Glomerular visceral epithelial cell (primary cell): ENCODE measurements around the gene RD3L.

Source experiments
- DNase-seq: peaks from one replicate; pipeline ENCODE4 v3.0.0-alpha.2; 2016; ENCODE audit errors: extremely low spot score

Gene RD3L

DNA sequence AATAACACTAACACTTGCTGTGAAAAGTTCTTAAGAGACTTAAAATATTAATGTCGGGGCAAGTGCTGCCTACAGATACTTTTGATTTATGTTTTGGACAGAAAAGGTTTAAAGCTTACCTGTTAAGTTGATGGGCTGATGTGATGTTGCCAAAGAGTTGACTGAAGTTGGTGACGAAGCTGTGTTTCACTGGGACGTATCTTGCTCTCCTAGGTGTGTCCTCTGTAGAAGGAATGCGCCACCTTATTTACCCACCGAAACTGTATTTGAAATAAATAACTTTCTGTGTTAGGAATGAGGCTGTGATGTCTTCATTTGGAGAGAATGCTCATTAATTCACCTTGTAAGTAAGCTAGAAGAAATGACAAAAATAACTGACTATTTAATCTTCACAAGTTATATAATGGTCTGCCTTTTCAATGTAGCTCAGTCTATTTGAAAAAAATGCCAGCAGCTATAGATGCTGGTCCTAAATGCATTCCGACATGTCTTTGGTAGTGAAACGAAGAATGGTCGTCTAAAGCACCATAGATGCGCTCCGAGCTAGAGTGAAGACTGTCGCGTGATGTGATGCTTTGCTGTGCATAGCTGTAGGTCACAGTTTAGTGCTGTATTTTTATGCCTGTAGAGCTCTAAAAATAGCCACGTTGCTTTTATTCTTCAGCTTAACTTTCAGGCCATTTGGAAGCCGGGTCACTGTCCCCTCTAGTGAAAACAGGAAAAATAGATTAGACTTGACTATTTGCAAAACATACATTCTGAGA is at the start of gene RD3L:
Gene RD3L, minus strand, starts transcription at position 557 of the 764 bp plus-strand sequence. CDS start 834 bp downstream, outside the sequence.
- no peak for DNase-seq

DNA sequence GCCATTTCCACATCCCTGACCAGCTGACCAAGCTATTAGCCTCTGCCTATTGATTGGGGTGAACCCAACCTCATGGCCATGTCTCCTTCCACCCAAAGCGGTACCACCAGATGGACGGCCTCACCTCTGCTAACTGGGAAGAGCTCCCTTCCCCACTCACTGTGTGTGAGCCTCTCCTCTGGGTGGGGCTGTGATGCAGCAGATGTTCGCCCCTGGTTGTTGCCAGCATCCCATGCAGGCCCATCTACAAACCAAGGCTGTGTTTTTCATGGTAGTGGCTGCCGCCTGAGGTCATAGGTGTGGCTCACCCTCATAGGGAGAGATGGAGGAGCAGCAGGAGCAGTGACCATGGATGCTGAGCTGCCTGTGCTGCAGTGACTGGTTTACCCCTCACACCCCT is 47.6 kb upstream of the RD3L start:
- no peak for DNase-seq

DNA sequence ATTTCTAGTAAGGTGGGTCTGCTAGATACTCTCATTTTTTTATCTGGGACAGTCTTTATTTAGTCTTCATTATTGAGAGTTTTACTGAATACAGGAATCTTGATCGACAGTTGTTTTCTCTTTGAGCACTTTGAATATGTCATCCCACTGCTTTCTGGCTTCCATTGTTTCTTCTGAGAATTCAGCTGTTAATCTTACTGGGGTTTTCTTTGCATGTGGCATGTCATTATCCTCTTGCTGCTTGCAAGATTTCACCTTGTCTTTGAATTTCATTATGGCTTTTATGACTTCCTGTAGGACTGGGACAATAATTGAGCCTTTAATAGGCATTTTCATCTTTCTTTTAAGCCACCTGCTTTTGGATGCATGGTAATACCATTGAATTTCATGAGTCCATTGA is 46.7 kb upstream of the RD3L start:
- DNase-seq, result no peak

DNA sequence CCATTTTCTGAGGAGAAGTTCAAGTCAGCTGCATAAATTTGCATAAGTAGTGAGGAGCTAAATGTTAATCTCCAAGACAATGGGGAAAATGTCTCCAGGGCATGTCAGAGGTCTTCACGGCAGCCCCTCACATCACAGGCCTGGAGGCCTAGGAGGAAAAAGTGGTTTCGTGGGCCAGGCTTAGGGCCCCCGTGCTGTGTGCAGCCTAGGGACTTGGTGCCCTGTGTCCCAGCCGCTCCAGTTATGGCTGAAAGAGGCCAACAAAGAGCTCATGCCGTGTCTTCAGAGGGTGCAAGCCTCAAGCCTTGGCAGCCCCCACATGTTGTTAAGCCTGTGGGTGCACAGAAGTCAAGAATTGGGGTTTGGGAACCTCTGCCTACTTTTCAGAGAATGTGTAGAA is 41.9 kb upstream of the RD3L start:
- no peak for DNase-seq

DNA sequence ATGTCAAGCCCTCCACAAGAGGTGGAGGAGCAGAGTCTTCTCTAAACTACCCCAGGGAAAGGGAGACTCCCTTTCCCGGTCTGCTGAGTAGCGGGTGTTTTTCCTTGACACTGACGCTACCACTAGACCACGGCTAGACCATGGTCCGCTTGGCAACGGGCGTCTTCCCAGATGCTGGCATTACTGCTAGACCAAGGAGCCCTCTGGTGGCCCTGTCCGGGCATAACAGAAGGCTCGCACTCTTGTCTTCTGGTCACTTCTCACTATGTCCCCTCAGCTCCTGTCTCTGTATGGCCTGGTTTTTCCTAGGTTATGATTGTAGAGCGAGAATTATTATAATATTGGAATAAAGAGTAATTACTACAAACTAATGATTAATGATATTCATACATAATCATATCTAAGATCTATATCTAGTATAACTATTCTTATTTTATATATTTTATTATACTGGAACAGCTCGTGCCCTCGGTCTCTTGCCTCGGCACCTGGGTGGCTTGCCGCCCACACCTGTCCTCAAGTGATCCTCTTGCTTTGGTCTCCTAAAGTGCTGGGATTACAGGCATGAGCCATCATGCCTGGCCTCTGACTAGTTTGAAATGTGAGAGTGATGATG is 38.4 kb upstream of the RD3L start:
- DNase-seq, result peak; percentile 22

DNA sequence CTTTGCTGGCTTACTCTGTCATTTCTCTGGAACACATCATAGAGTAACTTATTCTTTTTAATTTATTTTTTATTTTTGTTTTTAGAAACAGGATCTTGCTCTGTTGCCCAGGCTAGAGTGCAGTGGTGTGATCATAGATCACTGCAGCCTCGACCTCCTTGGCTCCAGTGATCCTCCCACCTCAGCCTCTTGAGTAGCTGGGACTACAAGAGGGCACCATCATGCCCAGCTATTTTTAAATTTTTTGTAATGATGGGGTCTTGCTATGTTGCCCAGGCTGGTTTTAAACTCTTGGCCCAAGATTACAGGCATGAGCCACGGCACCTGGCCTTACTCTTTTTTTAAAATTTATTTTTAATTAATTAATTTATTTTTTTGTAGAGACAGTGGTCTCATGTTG is 32.2 kb upstream of the RD3L start:
- DNase-seq, result no peak

DNA sequence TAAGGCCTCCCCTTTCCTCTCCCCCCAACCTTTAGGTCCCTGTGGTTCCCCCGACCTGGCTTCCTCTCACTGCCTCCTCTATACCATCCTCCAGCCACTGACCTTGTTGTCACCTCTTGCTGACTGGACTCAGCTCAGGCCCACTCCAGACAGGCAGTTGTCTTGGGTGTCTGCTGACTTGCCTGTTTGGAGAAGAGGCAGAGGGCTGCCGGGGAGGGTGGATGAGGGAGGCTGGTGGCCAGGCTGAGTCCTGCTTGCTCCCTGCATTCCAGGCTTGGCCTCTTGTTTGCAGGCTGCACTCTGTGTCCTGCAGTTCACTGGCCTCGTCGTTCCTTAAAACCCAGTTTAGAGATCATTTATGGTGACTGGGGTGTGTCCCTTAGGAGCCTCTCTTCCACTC is 31.0 kb upstream of the RD3L start:
- no peak for DNase-seq

DNA sequence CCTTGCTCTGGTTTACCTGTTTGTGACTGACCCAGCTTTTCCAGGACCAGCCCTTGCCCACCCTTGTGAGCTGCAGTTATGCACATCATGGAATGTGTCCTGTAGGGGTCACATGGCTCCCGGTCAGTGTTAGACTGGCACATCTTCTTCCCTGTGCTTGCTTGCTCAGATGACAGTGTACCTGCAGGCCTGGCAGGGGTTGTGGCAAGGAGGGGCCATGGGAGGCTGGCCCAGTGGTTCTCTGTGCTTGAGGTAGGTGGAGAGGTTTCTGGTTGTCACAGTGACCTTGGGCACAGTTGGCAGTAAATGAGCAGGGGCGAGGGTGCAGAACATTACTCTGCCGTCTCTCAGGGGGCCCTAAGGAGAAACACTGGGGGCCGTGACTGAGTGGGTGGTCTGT is 27.6 kb upstream of the RD3L start:
- no peak for DNase-seq

DNA sequence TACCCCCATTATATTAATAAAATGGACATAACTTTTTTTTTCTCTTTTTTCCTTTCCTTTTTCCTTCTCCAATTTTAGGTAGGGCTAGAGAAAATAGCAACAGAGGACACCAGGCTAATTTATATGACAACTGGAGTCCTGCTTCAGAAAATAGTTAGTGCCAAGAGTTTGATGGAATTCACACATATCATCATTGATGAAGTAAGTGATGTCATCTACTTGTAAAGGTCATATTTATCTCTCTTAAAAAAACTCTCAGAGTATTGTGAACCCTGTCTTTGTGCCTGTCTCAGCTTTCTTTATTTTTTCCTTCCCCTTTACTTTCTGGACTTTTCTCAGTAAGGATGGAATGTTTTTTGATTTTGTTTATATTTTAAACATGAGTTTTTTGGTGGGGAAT is 24.3 kb upstream of the RD3L start:
- no peak for DNase-seq

DNA sequence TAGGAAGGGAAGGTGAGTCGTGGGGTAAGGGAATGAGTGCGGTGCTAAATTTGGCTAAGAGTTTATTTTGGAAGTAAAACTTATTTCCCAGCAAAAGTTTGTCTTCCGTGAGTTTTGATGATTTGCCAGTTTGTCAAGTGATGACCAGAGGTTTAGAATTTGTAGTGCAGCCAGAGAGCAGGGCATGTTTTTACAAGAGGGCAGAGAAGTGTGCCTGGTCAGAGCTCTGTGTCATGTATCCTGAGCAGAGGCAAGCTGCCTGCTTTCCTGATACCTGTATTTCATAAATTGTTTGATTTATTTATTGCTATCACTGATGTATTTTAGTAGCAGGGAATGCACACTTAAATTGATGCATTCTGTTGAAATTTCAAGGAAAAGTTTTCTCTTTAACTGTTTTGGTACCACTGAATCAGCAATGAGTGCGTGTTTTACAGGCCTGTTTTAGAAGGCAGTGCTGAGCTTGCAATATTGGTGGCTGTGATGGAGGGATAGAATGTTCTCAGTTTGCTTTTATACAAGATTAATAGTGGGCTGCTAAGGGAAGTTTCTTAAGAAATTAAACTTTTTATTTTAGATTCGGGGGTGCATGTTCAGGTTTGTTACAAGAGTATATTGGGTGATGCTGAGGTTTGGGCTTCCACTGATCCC is 19.7 kb upstream of the RD3L start:
- DNase-seq, result no peak

DNA sequence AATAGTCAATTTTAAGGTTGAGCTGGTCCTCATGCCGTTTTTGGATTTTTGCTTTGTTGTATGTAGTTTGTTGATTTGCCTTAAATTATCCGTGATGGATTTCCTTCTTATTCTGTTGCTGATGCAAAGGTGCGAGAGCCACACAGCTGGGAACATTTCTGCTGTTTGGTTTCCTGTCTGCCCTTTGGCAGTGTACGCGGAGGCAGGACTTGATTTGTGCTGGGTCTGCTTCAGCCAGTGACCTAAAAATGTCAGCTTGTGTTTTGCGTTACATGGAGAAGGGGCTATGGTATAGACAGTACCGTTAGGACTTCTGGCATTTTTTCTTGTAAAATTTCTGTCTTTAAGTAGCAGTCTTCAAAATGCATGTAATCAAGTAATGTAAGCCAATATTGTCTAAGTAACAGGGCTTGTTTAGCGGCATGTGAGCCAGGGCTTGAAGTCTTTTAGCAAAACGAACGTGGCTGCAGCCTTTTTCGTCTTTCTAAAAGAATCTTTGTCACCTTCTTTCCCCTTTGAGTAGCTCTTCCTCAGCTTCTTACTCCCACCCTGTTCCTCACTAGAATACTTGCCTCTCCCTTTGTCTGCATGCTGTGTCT is 18.2 kb upstream of the RD3L start:
- no peak for DNase-seq

DNA sequence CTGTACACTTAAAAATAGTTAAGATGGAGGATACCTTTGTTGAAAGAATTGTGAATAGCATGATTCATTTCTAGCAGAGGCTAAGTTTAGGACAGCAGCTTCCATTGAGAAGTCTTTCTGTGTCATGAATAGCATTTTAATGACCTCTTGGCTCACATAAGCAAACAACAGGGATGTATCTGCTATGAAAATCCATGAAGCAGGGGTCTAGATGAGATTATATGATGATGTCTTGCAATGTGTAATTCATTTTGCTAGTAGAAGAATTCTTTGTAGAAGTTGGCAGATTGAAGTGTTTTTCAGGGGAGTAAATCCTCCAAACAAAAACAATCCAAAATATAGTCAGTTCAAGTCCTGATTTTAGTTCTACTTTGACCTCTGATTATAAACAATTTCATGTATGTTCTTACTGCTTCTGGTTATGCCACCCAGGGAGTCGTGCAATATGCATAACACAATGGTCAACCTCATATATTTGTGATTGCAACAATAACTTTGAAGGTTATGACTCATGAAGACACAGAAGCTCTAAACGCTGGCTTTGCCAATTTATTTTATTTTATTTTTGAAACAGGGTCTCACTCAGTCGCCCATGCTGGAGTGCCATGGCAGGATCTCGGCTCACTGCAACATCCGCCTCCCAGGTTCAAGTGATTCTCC is 6.9 kb upstream of the RD3L start:
- no peak for DNase-seq

DNA sequence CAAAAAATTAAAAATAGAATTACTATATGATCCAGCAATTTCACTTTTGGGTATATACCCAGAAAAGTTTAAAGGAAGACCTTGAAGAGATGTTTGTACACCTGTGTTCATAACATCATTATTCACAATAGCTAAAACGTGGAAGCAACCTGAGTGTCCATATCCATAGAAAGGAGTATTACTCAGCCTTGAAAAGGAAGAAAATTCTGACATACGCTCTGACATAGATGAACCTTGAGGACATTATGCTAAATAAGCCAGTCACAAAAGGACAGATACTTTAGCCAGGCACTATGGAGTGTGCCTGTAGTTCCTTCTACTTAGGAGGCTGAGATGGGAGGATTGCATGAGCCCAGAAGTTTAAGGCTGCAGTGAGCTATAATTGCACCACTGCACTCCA is 6.1 kb upstream of the RD3L start:
- DNase-seq, result no peak

DNA sequence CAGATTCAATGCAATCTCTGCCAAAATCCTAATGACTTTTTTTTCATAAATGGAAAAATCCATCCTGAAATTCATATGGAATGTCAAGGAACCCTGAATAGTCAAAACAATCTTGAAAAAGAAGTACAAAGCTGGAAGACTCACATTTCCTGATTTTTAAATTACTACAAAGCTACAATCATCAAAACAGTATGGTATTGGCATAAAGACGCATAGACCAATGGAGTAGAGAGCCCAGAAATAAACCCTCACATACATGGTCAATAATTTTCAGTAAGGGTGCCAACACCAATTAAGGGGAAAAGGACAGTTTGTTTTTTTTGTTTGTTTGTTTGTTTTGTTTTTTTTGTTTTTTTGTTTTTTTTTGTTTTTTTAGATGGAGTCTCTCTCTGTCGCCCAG is 4.6 kb upstream of the RD3L start:
- DNase-seq, result no peak

DNA sequence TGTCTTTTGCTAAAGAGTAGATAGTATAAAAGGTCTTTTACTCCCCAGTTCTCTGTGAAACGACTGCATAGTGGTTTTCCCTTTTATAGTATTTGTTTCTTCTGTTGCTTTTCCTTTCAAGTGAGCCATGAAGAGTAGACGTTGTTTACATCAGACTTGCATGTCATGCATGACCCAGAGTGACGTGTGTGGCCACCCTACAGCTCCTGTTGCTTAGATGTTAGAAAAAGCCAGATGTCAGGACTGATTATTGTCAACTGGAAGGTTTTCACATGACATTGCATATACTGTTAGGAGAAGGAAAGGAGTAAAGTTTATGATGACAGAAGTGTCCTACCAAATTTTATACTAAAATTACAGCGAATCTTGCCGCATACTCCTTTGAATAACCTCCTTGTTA is 1.3 kb upstream of the RD3L start:
- no peak for DNase-seq

DNA sequence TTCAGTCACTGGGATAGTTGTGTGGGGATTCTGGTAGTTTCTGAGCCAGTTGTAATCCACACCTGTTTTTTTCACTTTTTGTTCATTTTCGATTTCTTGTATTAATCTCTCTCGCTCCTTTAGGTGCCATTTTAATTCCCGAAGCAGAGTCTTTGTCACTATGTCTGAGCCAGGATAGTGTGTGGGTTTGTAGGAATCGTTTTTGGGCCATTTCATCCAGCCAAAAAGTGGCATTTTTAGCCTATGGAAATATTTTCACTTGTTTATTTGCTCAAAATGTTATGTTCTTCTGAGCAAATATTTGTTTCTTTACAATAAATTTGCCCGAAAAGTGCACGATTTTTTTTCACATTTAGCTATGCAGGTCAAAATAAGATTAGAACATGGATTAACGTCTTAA is 867 bp downstream of the RD3L start:
- DNase-seq, result no peak

DNA sequence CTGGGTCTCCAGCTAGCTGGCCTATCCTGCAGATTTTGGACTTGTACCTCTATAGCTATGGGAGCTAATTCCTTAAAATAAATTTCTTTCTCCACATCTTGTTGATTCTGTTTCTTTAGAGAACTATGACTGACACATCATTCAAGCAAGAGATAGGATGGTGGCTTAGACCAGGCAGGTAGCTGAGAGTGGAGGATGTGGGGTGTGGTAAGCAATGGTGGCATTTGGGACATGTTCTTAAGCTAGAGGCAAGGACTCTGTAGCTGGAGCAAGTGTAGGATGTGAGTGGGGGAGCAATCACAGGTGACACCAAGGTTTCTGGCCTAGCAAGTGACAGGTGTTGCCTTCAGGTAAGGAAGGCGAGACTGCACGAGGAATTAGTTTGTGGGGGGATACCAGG is 7.2 kb downstream of the RD3L start:
- DNase-seq, result no peak

DNA sequence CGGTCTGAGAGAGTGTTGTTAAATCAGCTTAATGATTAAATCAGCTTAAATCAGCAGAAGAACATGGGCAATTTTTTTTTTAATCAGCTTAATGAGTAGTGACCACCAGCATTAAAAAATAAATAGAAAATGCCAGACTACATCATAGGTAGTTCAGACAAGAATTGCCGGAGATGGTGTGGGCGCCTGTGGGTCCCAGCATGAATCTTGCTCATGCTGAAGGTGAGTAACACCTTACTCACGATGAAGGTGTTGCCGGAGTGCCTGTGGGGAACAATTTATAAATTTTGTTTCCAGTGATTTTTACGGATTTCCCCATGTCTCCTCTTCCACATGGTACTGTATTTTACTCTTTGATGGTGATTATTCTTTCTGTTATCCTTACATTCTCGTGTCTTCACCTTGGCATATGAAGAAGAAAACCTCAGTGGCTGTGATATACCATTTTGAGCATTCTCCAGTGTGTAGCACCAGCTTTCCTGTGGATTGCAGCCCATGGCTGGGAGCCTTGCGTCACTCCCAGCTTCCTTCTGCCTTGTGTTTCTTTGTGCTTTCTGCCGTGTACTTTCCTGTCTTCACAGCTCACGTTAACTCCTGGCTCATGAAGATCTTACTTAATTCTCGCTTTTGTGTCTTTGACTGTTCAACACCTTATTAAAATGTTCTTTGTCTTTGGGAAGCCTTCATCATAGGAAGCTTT is 9.4 kb downstream of the RD3L start:
- DNase-seq, result no peak

DNA sequence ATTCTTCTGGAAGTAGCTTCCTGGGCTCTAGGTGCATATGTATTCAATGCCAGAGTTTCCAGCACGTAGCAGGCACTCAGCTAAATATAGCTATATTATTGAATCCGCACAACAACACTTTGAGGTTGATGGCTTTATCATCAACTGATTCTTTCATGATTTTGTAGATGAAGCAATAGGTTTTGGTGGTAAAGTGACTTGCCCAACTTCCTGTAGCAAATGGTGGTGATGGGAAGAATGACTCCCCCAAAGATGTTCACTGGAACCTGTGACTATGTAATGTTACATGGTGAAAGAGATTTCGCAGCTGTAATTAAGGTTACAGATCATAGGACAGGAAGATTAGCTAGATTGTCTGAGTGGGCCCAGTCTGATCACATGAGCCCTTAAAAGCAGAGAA is 10.9 kb downstream of the RD3L start:
- DNase-seq, result no peak

DNA sequence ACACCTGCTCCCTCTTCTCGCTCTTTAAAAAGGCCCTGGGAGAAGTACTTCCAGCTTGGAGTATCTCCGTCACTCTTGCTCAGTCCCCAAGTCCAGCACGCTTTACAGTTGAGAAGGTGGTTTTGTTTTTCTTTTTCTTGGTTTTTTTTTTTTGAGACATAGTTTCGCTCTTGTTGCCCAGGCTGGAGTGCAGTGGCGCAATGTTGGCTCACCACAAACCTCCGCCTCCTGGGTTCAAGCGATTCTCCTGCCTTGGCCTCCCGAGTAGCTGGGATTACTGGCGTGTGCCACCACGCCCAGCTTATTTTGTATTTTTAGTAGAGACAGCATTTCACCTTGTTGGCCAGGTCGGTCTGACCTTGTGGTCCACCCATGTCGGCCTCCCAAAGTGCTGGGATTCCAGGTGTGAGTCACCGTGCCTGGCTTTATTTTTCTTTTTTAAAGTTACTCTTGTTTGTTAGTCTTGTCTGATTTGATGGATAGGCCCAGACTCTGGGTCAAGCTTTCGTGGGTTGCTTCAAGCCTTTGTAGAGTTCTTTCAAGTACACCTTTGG is 12.2 kb downstream of the RD3L start:
- DNase-seq, result no peak
